H1 (cell line): ENCODE measurements around the gene CRABP1. TPM values are rescaled to one million over a fixed set of nuclear protein-coding genes. Genes with fewer than 3 reads are reported as not detected.
A peak's percentile ranks its signal among the peaks of the same experiment; 100 is the strongest.

ENCODE experiments used
- CTCF ChIA-PET: fragments of 300-600 bp; sonication (Branson Sonifier 250); formaldehyde crosslinking; loops from one replicate; lab custom pipeline; 2021; ENCODE audit not compliant: partially characterized antibody; lab: Charles Lee
- POLR2A ChIA-PET: fragments of 300-600 bp; sonication (Branson Sonifier 250); formaldehyde crosslinking; loops from one replicate; lab custom pipeline; 2021; ENCODE audit warnings: inconsistent platforms; ENCODE audit not compliant: partially characterized antibody; lab: Charles Lee
- DNase-seq, 2 experiments: peaks; one replicate each; pipeline versions ENCODE4 v3.0.0 to v3.0.0-alpha.2; 2010 to 2022; ENCODE audit warnings: low spot score in 2 of 2, low read depth in 1 of 2, mixed read lengths in 1 of 2
- FAIRE-seq: peaks from 2 replicates; lab custom pipeline; 2011; peaks lifted over from hg19 to GRCh38; lab: Jason Lieb, UNC
- H2AFZ ChIP-seq: 2 replicates; pipeline ENCODE4 v1.8.1; 2012; ENCODE audit warnings: low read length, inconsistent platforms
- H2AK5ac ChIP-seq: 2 replicates; pipeline ENCODE4 v1.6.1; 2013; ENCODE audit warnings: low read depth, low read length
- H2BK120ac ChIP-seq: replicated peaks from 2 replicates; pipeline ENCODE3; 2013; ENCODE audit warnings: low read depth, low read length, inconsistent platforms
- H2BK12ac ChIP-seq: 2 replicates; pipeline ENCODE4 v1.6.1; 2013; ENCODE audit warnings: low read depth, low read length
- H2BK15ac ChIP-seq: 2 replicates; pipeline ENCODE4 v1.6.1; 2013; ENCODE audit warnings: low read length
- H2BK20ac ChIP-seq: 2 replicates; pipeline ENCODE4 v1.6.1; 2013; ENCODE audit warnings: low read length
- H2BK5ac ChIP-seq: 2 replicates; pipeline ENCODE4 v1.6.1; 2013; ENCODE audit warnings: low read depth, low read length
- H3K14ac ChIP-seq: 2 replicates; pipeline ENCODE4 v1.6.1; 2013; ENCODE audit warnings: inconsistent platforms; ENCODE audit not compliant: insufficient read length
- H3K18ac ChIP-seq: 2 replicates; pipeline ENCODE4 v1.6.1; 2013; ENCODE audit warnings: low read length; ENCODE audit errors: extremely low read depth
- H3K23ac ChIP-seq: 2 replicates; pipeline ENCODE4 v1.6.1; 2013; ENCODE audit warnings: inconsistent platforms; ENCODE audit not compliant: insufficient read length
- H3K23me2 ChIP-seq: 2 replicates; pipeline ENCODE4 v1.6.1; 2013; ENCODE audit warnings: low read depth, low read length
- H3K27ac ChIP-seq: 2 replicates; pipeline ENCODE4 v1.6.1; 2011; ENCODE audit warnings: low read depth, low read length, inconsistent platforms
- H3K27me3 ChIP-seq, 4 experiments: replicated peaks in 1 of 4; 1 replicate in 1 of 4; 2 replicates in 3 of 4; pipeline versions ENCODE4 v1.6.1 to v1.8.1; 2011 to 2013; ENCODE audit warnings: low read length in 3 of 4, mild to moderate bottlenecking in 3 of 4, inconsistent platforms in 2 of 4, mixed read lengths in 2 of 4, moderate library complexity in 1 of 4; ENCODE audit not compliant: control insufficient read depth in 3 of 4, insufficient read depth in 3 of 4; ENCODE audit errors: extremely low read depth in 1 of 4
- H3K36me3 ChIP-seq, 4 experiments: 2 replicates each; pipeline versions ENCODE4 v1.6.1 to v1.8.1; 2011 to 2013; ENCODE audit warnings: mild to moderate bottlenecking in 4 of 4, low read length in 3 of 4, moderate library complexity in 2 of 4, control low read depth in 1 of 4, inconsistent platforms in 1 of 4; ENCODE audit not compliant: insufficient read depth in 4 of 4, control insufficient read depth in 2 of 4
- H3K4ac ChIP-seq: replicated peaks from 2 replicates; pipeline ENCODE3; 2013; ENCODE audit warnings: low read length, low read depth, mixed read lengths, inconsistent platforms; ENCODE audit not compliant: insufficient read length
- H3K4me1 ChIP-seq, 4 experiments: replicated peaks in 1 of 4; 1 replicate in 1 of 4; 2 replicates in 3 of 4; pipeline versions ENCODE4 v1.6.1 to v1.8.1; 2011 to 2013; ENCODE audit warnings: low read length in 3 of 4, inconsistent platforms in 2 of 4, mixed read lengths in 1 of 4; ENCODE audit not compliant: insufficient read depth in 4 of 4, control insufficient read depth in 3 of 4
- H3K4me2 ChIP-seq, 2 experiments: 2 replicates each; pipeline versions ENCODE4 v1.6.1 to v1.8.1; 2011 to 2013; ENCODE audit warnings: low read depth in 2 of 2, low read length in 2 of 2, control low read depth in 1 of 2, inconsistent platforms in 1 of 2, mild to moderate bottlenecking in 1 of 2; ENCODE audit not compliant: insufficient read depth in 1 of 2
- H3K4me3 ChIP-seq, 4 experiments: fragments of 200-600, 300-600 bp in 1 of 4; sonication (generic), shearing (Covaris generic), sonication (Bioruptor Twin) in 1 of 4; 2 replicates each; pipeline versions ENCODE4 v1.5.1 to v1.8.1; 2011 to 2016; ENCODE audit warnings: low read length in 4 of 4, low read depth in 3 of 4, control low read depth in 2 of 4, inconsistent platforms in 2 of 4, mild to moderate bottlenecking in 2 of 4, mixed read lengths in 1 of 4, moderate library complexity in 1 of 4; ENCODE audit not compliant: insufficient read depth in 2 of 4; ENCODE audit errors: extremely low read depth in 1 of 4
- H3K56ac ChIP-seq: replicated peaks from 2 replicates; pipeline ENCODE3; 2013; ENCODE audit warnings: low read depth, mild to moderate bottlenecking, mixed read lengths, low read length, inconsistent platforms; ENCODE audit not compliant: insufficient read length
- H3K79me1 ChIP-seq: 2 replicates; pipeline ENCODE4 v1.6.1; 2013; ENCODE audit warnings: low read depth, low read length, control low read depth
- H3K79me2 ChIP-seq, 2 experiments: 2 replicates each; pipeline versions ENCODE4 v1.6.1 to v1.8.1; 2012 to 2013; ENCODE audit warnings: low read length in 2 of 2, mild to moderate bottlenecking in 2 of 2, inconsistent platforms in 1 of 2; ENCODE audit not compliant: insufficient read depth in 2 of 2, control insufficient read depth in 1 of 2
- H3K9ac ChIP-seq, 4 experiments: replicated peaks in 1 of 4; 1 replicate in 1 of 4; 2 replicates in 3 of 4; pipeline versions ENCODE4 v1.6.1 to v1.8.1; 2011 to 2013; ENCODE audit warnings: low read depth in 3 of 4, low read length in 3 of 4, control low read depth in 2 of 4, mild to moderate bottlenecking in 2 of 4, moderate library complexity in 2 of 4, inconsistent platforms in 1 of 4; ENCODE audit errors: extremely low read depth in 1 of 4
- H3K9me3 ChIP-seq, 2 experiments: 2 replicates each; pipeline versions ENCODE4 v1.6.1 to v1.8.1; 2012 to 2013; ENCODE audit warnings: mild to moderate bottlenecking in 2 of 2, moderate library complexity in 2 of 2, control low read depth in 1 of 2, inconsistent platforms in 1 of 2, low read depth in 1 of 2, low read length in 1 of 2, mixed read lengths in 1 of 2; ENCODE audit not compliant: insufficient read depth in 2 of 2
- H4K20me1 ChIP-seq, 2 experiments: replicated peaks in 1 of 2; 2 replicates each; pipeline versions ENCODE3 to v1.8.1; 2011 to 2013; ENCODE audit warnings: inconsistent platforms in 2 of 2, low read length in 2 of 2, mild to moderate bottlenecking in 1 of 2; ENCODE audit not compliant: insufficient read depth in 2 of 2, control insufficient read depth in 1 of 2
- H4K5ac ChIP-seq: 2 replicates; pipeline ENCODE4 v1.6.1; 2013; ENCODE audit warnings: low read length, low read depth, mixed read lengths, inconsistent platforms; ENCODE audit not compliant: insufficient read length
- H4K8ac ChIP-seq: 2 replicates; pipeline ENCODE4 v1.8.0; 2013; ENCODE audit warnings: mild to moderate bottlenecking, moderate library complexity, low read length, inconsistent platforms; ENCODE audit not compliant: insufficient read depth; ENCODE audit errors: extremely low read depth
- H4K91ac ChIP-seq: replicated peaks from 2 replicates; pipeline ENCODE3; 2013; ENCODE audit warnings: low read length, mixed read lengths, inconsistent platforms; ENCODE audit not compliant: insufficient read length
- E2F6 ChIP-seq: IDR thresholded peaks from 2 replicates; pipeline ENCODE4 v1.6.1; 2012; ENCODE audit warnings: inconsistent platforms
- GABPA ChIP-seq: IDR thresholded peaks from 2 replicates; pipeline ENCODE4 v1.6.1; 2011; ENCODE audit warnings: mild to moderate bottlenecking, low read length, moderate library complexity, borderline replicate concordance; ENCODE audit not compliant: insufficient read depth
- RAD21 ChIP-seq, 2 experiments: IDR thresholded peaks in 1 of 2; conservative IDR thresholded peaks in 1 of 2; 2 replicates each; pipeline ENCODE4 v1.6.1; 2011; ENCODE audit warnings: low read depth in 2 of 2, low read length in 2 of 2, improper control_type of control experiment in 1 of 2, inconsistent platforms in 1 of 2, mild to moderate bottlenecking in 1 of 2, moderate library complexity in 1 of 2
- USF2 ChIP-seq: IDR thresholded peaks from 2 replicates; pipeline ENCODE4 v1.6.1; 2011; ENCODE audit warnings: low read length, improper control_type of control experiment
- WGBS, 2 experiments: shearing (Covaris generic) in 1 of 2; methylation state at CpG; one replicate each; pipeline versions ENCODE4 v1.1.6 to v1.1.7; 2013 to 2015; ENCODE audit warnings: low lambda C conversion rate in 2 of 2, mixed read lengths in 2 of 2, inconsistent platforms in 1 of 2, low coverage in 1 of 2, missing lambda C conversion rate in 1 of 2; ENCODE audit not compliant: insufficient replicate concordance in 2 of 2, insufficient coverage in 1 of 2, insufficient read length in 1 of 2; ENCODE audit errors: extremely low coverage in 1 of 2, missing lambda C conversion rate in 1 of 2; 5-methylcytosine and 5-hydroxymethylcytosine counted together
- polyA plus RNA-seq, 7 experiments: library from polyadenylated mRNA; depleted of rRNA in 3 of 7; stranded (reverse) in 5 of 7; unstranded in 2 of 7; fragments of >200 nt in 5 of 7; fragments of 200-250 nt in 2 of 7; gene quantifications; 1 replicate in 5 of 7; 2 replicates in 1 of 7; 4 replicates in 1 of 7; pipeline versions ENCODE4 v1.2.1 to v1.2.3, GENCODE V29; 2011 to 2013; ENCODE audit warnings: missing spikeins in 2 of 7, mixed read lengths in 2 of 7
- total RNA-seq: library from RNA; stranded (reverse); fragmentation: NEBNext Ultra II Directional; extraction: Animal tissue kit (Norgen Biotek cat#: 25700); gene quantifications from 2 replicates; pipeline ENCODE4 v1.2.1, GENCODE V29; 2021

The CRABP1 gene
- total and polyA plus RNA-seq, 2 of the 8 experiments (the other 6 are each of a cell fraction or from before 2014, with no cell fraction given), result 385 to 655 TPM

GRCh38 chr15:78391781-78392180, 51.6 kb downstream of the CRABP1 start:
- H3K4ac ChIP-seq, result no peak overlapping the region
- no peak overlapping the region for H2BK5ac ChIP-seq
- no peak overlapping the region for H2AK5ac ChIP-seq
- TF ChIP-seq GABPA (no peak), USF2 (no peak), E2F6 (no peak), RAD21 (IDR thresholded peaks at IDR 0.05 in 1 of 2, conservative IDR thresholded peaks at IDR 0.05 in 1 of 2; ENCODE audit: low read depth in 2 of 2, low read length in 2 of 2) (no peak)
- TF ChIP-seq, all 59 proteins: peak for 0
- Histone ChIP-seq H2BK15ac (no peak overlapping the region), H4K5ac (no peak overlapping the region), H3K27me3 (no peaks in the 10 kb centered on the region; a peak in 1 of 7 replicates), H4K20me1 (no peaks in the 10 kb centered on the region), H2BK12ac (no peak overlapping the region), H3K23me2 (no peaks in the 10 kb centered on the region), H3K36me3 (no peaks in the 10 kb centered on the region), H4K8ac (no peak overlapping the region), H3K4me3 (no peak overlapping the region), H3K4me1 (peaks cover 2 to 34% (median 21%) of the 10 kb centered on the region in 4 experiments), H3K79me1 (no peaks in the 10 kb centered on the region), H2BK20ac (peak overlapping the region; percentile 73; the same call in 1 of the 2 replicates), H3K79me2 (no peaks in the 10 kb centered on the region), H3K9me3 (no peaks in the 10 kb centered on the region), H3K18ac (no peak overlapping the region), H3K9ac (no peak overlapping the region), H3K27ac (no peak overlapping the region), H2AFZ (no peak overlapping the region), H3K23ac (no peak overlapping the region), H3K4me2 (no peak overlapping the region), H2BK120ac (no peak overlapping the region), H3K56ac (no peak overlapping the region), H3K14ac (no peak overlapping the region), H4K91ac (no peak overlapping the region)
- DNase-seq (no peak), FAIRE-seq (no peak)
- ChIA-PET CTCF (interaction anchor here (8.5 to 9.9 kb wide), 2 partner anchors 22 to 80 kb away, joined by 104 to 240 read pairs; no protein-coding TSS in a partner anchor), POLR2A (interaction anchor here (1.0 to 1.3 kb wide), 2 partner anchors 20 to 51 kb away, joined by 3 read pairs; partner anchors contain the start of gene CRABP1)
- 90% methylated on average over 3 of the region's 3 CpGs; no CpG with 5 or more reads in 1 of the 2 experiments for WGBS, 2 experiments
